ENCODE measurements around the gene FSD2.

The FSD2 gene, protein sequence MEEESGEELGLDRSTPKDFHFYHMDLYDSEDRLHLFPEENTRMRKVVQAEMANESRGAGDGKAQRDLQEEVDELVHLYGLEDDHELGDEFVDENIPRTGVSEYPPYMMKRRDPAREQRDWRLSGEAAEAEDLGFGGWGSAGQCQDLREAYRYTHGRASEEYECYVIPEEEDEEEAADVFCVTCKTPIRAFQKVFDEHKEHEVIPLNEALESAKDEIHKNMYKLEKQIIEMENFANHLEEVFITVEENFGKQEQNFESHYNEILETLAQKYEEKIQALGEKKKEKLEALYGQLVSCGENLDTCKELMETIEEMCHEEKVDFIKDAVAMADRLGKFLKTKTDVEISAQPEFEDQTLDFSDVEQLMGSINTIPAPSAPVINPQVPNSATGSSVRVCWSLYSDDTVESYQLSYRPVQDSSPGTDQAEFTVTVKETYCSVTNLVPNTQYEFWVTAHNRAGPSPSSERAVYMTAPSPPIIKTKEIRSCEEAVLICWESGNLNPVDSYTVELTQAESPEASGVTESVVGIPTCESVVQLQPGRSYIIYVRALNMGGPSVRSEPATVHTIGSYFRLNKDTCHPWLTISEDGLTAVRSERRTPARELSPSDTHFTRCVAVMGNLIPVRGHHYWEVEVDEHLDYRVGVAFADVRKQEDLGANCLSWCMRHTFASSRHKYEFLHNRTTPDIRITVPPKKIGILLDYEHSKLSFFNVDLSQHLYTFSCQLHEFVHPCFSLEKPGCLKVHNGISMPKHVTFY

DNA sequence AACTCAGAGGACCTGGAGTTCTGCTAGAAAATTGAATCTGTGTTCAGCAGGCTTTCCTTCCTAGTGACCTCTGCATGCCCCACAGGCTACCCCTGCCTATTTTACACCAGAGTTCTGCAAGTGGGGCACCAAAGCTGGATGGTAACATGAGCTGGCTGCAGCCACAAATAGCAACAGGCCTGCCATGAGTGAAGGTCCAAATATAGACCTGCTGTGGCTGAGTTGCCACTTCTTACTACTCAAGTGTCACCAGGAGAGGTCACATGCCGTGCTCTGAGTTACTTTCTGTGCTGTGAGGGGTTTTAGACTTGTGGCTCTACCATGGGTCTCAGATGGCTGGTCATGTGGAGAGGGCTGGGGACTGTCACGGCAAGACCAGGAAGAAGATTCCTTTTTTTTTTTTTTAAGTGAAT, at the start of gene FSD2:
FSD2 (minus strand) TSS at position 76 of the 413 bp plus-strand sequence. CDS start 18,679 bp downstream, outside the sequence.
- DNase-seq (ENCODE audit: low read depth): no peak

DNA sequence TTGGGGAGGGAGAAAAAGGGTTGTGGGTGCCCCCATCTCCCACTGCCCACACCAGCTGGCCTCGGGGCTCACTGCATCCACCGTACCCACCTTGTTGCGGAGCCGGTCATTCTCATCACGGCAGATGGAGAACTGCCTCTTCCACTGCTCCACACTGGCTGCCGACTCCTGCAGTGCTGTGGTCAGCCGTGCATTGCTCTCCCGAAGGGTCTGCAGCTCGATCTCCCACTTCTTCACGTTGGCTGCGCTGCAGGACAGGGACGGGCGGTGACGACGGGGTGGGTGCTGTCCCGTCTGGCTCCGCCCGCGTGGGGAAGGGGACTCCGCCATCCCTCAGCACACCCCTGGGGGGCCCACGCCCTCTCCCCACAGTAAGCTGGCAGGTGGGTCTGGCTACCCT, 48.7 kb upstream of the FSD2 start:
- DNase-seq (ENCODE audit: low read depth): no peak

DNA sequence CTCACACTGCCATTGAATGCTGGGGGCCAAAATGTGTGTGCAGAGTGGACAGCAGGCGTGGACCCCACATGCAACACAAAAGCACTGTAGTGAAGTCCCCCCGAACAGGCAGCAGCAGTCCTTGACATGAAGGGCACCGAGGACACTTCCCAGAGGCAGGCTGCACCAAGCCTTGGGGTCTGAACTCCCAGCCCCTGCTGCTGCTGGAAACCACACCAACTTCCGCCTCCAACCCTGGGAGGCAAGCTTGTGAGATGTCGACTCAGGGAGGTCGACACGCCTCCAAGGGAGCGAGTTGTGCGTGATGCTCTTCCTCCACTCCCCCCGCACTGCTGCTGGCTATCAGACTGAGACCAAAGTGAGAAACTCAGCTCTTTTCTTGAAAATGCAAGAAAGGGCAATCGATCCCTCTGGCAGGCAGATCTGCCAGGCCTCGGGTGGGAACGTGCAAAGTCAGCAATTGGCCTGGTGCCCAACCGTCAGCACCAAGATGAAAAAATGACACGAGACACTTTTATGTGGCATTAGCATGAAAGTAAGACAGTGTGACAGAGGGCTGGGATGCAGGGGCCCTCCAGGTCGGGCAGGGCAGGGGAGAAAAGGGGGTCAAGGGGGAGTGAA, 47.2 kb upstream of the FSD2 start:
- no peak for DNase-seq (ENCODE audit: low read depth)

DNA sequence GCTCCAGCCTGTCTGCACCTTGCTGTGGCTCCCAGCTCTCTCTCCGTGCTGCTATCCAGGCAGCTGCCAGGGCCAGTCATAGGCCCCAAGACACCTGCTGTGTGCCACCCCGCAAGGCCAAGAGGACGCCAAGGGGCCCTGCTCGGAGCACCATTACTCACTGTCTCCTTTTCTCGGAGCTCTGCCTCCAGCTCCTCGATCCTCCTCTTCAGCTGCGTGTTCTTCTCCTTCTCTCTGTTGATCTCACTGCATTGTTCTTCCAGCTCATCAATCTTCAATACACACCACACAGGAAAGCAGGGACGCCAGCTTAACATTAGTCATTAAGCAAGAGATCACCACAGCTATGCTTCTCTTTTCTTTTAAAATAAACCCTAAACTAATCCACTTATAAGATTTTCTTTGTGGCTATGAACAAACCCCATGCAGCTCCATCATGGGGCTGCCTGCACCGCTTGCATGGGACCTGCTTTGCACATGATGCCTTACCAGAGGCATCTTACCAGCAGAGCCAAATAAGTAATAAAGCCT, 46.2 kb upstream of the FSD2 start:
- no peak for DNase-seq (ENCODE audit: low read depth)

DNA sequence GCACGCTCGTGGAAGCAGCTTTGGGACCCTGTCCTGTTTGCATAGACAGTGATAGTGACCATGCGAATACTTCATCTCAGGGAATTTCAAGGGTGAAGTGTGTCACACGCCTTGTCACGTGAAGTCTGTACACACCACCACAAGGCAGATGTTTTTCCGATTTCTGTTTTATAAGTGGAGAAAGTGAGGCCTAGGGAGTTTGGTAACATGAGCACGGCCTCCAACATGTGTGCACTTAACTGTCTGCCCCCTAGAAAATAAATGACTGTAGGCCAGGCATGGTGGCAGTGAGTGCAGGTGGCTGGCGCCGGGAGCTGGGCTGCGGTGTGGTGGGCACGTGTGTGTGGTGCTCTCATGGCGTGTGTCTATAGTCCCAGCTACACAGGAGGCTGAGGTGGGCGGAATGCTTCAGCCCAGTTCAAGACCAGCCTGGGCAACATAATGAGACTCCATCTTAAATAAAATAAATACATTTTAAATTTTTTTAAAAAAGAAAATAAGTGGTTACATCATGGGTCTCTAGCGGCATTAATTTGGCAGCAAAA, 45.5 kb upstream of the FSD2 start:
- no peak for DNase-seq (ENCODE audit: low read depth)

DNA sequence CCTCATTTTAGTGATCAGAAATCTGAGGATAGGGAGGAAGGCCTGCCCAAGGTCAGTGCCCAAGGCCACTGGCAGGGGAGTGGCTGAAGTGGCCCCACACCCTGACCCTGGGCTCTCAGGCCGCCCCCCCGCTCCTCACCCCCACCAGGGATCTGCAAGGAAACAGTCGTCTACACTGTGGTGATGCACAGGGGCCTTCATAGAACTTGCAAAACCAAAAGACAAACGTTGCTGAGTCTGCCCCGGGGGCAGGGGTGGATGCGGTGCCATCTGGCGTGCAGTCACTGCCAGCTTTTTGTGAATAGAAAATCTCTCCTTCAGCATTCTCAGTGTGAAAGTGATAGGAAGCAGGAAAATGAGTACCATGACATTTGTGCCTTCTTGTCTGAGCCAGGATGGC, 44.9 kb upstream of the FSD2 start:
- DNase-seq (ENCODE audit: low read depth): no peak

DNA sequence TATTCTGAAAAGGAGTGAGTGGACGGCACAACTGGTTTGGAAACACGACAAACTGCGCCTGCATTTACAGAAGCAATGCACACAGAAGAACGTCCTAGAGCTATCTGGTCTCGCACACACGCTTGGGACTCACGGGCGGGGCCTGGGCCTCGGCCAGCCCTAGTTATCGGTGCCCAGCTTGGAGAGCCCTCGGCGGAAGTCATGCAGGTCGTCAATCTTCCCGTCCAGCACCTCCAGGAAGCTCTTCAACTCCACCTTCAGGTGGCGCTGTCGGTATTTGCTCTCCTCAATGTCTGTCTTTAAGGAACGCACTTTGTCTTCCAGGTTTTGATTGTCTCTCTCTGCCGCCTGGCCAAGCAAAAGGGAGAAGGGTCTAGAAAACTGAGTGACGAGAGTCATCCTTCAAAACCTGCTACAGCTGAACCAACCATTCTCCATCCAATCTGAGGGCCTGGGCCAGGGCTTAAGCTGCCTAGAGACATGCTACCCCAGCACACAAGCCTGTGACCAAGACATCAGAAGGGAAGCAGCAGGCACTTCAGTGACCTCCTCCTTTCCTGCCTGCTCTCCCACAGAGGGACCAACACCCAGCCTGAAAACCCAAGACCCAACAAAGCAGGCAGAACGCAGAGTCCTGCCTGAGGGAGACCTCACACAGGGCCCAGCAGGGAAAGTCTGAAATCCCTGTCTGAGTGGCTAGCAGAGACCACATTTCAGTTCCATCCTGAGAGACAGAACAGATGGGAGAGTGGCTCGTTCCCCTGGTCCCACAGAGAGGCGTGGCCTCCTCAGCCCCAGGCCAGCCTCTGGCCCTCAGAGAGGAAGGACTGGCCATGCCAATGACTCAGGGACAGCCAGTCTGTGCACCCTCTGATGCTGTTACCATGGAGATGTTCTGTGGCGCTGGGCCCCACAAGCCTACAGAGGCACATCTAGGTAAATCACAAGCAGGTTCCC, 44.0 kb upstream of the FSD2 start:
- DNase-seq (ENCODE audit: low read depth): no peak

DNA sequence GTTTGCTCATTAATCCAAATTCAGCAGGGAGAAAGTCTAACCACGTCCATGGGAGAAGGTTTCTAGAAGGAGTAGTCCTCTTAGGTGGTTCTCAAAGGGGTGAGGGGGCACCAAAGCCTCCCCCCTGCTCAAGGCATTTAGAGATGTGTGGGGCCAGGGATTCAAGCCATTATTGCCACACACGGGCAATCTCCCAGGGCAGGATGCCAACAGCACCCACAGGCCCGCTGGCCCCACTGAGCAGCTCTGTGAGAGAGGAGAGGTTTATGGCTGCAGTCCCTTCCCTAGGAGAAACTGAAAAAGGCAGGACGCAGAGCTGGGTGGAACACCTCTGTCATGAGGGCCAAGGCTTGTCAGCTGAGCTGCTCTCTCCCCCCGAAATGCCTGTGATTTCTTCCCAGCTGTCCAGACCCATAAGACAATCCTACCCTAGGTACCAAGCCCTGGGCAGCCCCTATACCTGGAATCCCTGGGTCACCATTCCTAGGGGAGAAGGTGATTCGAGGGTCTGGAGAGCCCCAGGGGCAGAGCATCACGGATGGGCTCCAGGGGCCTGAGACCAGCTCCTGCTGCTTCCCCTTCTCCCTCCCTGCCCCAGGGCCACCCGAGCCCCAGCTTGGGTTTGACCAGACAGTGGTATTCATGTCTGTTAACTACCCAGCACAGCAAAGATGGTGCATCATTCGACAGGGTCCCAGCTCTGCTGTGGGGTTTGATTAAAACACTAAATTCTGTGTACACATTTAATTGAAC, 42.5 kb upstream of the FSD2 start:
- DNase-seq (ENCODE audit: low read depth): no peak

DNA sequence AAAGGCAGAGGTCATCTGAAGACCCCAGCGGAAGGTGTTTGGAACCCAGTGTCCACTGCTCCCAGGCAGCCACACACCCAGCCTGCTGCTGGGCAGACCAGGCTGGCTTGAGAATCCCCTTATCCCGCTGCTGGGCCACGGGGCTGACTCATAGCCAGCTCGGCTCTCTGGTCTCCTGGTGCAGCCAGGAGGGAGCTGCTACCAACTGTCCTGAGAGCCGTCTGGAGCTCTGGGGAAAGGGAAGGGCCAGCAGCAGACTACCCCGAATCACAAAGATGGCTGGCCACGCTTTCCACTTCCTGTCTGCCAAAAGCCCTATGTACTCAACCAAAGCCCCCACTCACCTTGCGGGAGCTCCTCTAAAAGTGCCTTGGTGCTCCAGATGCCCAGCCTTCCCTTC, 41.8 kb upstream of the FSD2 start:
- DNase-seq (ENCODE audit: low read depth): no peak

DNA sequence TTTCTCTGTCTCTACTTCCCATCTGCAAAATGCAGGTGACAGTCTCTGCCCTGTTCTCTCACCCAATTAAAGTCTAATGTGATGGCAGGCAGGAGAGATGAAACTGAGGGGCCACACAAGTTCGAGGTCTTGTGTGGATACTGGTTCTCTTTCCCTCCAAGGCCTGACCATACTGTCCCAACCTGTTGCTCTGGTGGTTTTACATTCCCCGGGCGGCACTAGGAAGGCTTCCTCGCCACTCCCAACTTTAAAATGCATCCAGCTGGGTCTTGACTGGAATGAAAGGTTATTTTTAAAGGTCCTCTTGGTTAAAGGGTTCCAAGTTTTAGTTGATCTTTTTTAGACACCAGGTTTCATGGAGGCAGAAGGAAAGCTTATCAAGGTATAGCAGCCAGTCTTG, 40.8 kb upstream of the FSD2 start:
- no peak for DNase-seq (ENCODE audit: low read depth)

DNA sequence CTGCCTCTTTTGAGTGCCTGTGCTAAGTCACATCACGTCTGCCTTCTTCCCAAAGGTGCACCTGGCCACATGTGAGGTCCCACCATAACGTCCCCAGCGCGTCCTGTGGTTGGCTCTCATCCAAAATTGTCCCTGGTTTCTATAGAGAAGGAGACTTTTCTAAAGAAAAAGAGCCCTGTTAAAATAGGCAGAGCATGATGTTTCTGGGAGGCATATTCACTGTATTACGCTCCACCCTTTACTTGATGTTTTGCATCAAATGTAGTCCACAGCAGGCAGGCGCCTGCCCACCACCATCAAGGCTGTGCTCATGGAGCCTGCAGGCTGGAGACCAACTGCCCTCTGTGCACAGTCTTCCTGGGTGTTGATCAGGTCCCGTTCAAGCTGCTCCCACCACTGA, 39.8 kb upstream of the FSD2 start:
- no peak for DNase-seq (ENCODE audit: low read depth)

DNA sequence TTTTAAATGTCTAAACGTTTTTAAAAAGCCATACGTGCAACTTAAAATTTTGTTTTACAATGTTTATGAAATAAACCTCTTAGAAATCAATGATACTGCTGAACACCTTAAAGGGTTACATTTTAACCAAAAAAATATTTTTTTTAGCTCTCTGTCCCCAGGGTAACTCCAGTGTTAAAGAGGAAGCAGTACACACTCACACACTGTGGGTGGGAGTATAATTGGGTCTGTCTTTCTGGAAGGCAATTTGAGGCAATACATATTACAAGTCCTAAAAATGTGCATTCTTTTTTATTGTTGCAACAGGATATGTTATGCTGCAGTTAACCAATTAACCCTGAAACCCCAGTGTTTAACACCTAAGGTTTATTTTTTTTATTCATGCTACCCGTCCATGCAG, 37.7 kb upstream of the FSD2 start:
- no peak for DNase-seq (ENCODE audit: low read depth)

DNA sequence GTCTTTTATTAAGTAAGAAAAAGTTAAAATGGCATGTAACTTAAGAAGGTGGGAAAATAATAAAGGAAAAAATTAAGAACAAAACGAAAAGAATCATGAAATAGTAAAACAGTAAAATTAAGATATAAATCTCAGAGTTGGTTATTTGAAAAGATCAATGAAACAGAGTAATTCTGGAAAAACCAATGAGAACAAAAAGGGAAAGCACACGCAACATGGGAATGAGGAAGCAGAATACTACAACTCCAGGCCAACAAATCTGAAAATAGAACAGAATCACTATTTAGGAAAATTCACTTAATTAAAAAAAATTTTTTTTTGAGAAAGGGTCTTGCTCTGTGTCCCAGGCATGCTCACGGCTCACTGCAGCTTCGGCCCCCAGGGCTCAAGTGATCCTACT, 34.3 kb upstream of the FSD2 start:
- DNase-seq (ENCODE audit: low read depth): no peak

DNA sequence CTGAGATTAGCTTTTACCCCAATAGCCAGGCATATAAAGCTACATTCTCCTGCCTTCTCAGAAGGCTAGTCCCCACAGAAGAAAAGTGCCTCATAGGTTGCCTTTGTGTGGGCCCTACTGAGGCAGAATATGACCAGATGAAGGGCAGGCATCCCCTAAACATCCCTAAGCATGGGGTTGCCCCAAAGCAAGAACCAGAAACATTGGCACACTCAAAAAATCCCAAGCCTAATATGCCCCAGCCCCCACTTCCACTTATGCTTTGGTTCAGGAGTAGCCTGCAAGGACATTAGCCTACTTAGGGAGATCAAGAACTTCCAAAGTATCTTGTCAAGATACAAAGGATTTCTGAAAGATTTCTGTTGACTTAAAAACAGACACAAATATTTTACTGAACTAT, 33.3 kb upstream of the FSD2 start:
- DNase-seq (ENCODE audit: low read depth): no peak

DNA sequence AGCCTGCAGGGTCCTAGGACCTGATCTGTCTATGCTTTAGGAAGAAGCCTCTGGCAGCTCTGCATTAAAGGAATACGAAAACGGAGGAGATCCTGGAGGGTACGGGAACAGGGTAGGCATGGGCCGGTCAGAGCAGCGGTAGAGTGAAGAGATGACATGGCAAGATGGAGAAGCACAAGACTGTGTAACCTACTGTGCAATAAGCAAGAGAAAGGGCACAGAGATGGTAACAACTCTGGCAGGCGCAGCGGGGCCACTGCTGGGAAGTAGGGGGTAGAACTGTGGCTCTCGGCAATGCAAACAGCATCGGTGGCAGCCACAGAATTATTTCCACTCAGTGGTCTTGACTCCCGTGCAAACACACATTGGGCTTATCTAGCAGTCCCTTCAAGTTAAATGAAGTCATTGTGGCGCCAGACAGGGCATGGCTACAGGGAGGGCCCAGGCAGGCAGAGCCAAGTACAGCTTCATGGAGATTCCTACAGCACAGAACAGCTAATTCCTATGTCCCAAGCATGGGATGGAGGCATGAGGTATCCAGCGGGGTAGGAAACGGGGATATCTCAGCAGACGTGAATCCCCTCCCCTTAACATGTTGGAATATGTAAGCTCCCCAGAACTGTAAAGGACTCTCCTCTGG, 32.3 kb upstream of the FSD2 start:
- DNase-seq (ENCODE audit: low read depth): no peak

DNA sequence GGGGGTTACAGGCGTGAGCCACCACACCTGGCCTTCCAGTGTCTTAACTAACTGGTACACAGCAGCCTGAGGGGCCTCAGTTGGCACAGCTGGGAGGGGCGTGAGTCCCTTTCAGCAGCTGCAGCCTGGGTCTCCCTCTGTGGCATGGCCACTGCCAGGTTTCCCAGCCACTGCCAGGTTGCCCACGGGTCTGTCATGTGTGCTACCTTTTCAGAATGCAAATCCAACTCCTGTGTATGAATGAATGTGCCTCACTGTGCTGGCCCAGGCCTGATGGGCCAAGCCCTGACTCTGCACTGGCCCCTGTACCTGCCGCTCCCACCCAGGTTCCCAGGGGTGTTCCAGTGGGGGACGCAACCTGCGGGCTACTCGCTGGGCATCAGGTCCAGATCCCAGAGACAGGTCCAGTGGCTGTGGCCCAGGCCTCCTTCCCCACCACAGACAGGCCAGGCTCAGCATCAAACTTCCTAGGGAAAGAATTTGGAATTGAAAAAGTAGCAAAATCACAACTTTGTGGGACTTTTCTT, 29.6 kb upstream of the FSD2 start:
- no peak for DNase-seq (ENCODE audit: low read depth)

DNA sequence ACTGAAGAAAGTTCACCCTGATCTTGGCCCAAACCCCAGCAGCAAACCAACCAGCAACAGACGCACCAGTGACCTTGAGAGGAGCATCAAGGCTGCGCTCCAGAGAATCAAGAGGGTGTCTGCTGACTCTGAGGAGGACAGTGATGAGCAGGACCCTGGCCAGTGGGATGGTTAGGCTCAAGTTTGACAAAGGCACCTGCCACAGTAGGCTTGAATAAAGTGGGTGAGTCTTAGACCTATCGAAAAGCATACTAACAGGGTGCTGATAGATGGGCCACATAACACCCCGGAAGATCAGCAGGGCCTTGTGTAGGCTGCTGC, 27.5 kb upstream of the FSD2 start:
- DNase-seq (ENCODE audit: low read depth): no peak

DNA sequence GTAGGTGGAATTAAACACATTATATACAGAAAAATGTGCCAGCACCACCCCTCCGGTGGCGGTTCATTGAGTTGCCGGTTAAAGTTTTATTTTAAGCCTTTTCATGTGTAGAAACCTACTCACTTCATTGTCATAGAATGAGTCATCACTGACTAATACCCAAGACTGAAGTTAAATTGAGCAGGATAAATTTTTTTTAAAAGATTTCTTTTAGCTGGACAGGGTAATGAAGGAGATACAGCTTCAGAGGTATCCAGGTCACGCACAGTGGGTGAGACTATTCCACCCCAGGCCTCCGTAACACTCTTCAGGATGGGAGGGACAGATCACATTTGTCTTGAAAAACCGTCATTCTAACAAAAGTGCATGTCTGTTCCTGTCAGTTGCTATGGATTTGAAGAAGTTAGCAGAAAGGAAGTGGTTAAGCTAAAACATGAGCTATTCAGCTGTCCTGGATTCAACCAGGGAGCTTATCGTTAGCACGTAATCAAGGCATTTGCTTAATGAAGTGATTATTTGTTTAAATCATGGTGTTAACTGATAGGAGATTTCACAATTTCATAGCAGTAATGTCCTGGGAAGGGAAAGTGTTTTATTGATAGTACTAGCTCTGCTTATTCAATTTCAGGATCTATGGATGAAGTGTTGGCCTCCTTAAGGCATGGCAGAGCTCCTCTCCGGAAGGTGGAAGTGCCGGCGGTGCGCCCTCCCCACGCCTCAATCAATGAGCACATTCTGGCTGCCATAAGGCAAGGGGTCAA, 26.9 kb upstream of the FSD2 start:
- no peak for DNase-seq (ENCODE audit: low read depth)

DNA sequence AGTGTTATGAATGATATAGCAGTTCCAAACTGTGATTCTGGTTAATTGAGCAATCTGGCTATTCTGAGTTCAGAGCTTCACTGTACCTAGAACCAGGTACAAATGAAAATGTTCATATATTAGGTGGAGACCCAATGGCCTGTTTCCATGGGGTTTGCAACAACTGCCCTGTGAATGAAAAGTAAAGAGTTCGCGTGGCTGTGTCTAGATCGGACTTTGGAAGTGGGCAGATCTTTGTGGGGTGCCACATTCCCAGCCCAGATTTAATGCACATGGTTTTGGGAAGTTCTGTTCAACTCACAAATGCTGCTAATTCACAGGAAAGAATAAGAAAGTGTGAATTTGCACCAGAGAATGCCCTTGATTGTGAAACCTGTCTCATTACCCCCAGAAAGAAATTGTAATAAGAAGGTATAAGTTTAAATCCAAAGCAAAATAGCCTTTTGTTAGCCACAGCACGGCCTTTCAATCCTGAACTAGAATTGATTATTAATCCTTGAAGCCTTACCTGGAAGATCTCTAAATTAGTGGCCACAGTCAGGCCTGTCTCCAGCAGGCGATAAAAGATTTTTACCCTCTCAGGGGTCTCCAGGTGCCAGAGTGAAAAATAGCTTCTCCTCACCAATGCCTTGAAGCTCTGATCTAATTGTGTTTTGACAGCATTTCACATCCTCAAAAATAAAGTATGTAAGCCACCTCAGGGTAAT, 26.2 kb upstream of the FSD2 start:
- DNase-seq (ENCODE audit: low read depth): no peak

Data from T-helper 22 cell (primary cell).